ENCODE data around the gene FILIP1L. TPM values are rescaled to one million over a fixed set of nuclear protein-coding genes. Genes with fewer than 3 reads are reported as not detected.
A peak's percentile ranks its signal among the peaks of the same experiment; 100 is the strongest.

Gene FILIP1L
- total RNA-seq, 1 donor from 2014 or later: 47.0 TPM

GRCh38 chr3:99910752-99911290 lies 203.5 kb downstream of the FILIP1L start:
- Mint-ChIP-seq H3K36me3 (ENCODE audit: unreplicated experiment) (peaks cover 2% of the 10 kb centered on the region), H3K4me3 (ENCODE audit: unreplicated experiment) (no peak overlapping the region), H3K9me3 (ENCODE audit: unreplicated experiment) (no peaks in the 10 kb centered on the region), H3K27ac (ENCODE audit: unreplicated experiment) (no peak overlapping the region), H3K4me1 (ENCODE audit: unreplicated experiment) (peaks cover 14% of the 10 kb centered on the region), H3K27me3 (ENCODE audit: unreplicated experiment) (no peaks in the 10 kb centered on the region)
- no peak for TF ChIP-seq CTCF (IDR thresholded peaks at IDR 0.05)
- no peak for DNase-seq (ENCODE audit: extremely low spot score, unreplicated experiment)

- peaks cover 14% of the 10 kb centered on the region for H3K4me1 Mint-ChIP-seq (ENCODE audit: unreplicated experiment)
- peaks cover 2% of the 10 kb centered on the region for H3K36me3 Mint-ChIP-seq (ENCODE audit: unreplicated experiment)
Observed at GRCh38 chr3:99909714-99910495, 204.4 kb downstream of the FILIP1L start.

GRCh38 chr3:99907959-99908544 lies 206.2 kb downstream of the FILIP1L start:
- no peak for TF ChIP-seq CTCF (IDR thresholded peaks at IDR 0.05)
- Mint-ChIP-seq H3K27ac (ENCODE audit: unreplicated experiment) (no peak overlapping the region), H3K36me3 (ENCODE audit: unreplicated experiment) (peaks cover 2% of the 10 kb centered on the region), H3K9me3 (ENCODE audit: unreplicated experiment) (no peaks in the 10 kb centered on the region), H3K4me3 (ENCODE audit: unreplicated experiment) (no peak overlapping the region), H3K4me1 (ENCODE audit: unreplicated experiment) (peaks cover 16% of the 10 kb centered on the region), H3K27me3 (ENCODE audit: unreplicated experiment) (no peaks in the 10 kb centered on the region)
- no peak for DNase-seq (ENCODE audit: extremely low spot score, unreplicated experiment)

More at GRCh38 chr3:99909714-99910495, 204.4 kb downstream of the FILIP1L start:
- peak overlapping the region; percentile 65 for H3K27ac Mint-ChIP-seq (ENCODE audit: unreplicated experiment)
- TF ChIP-seq CTCF (IDR thresholded peaks at IDR 0.05): no peak
- H3K27me3 Mint-ChIP-seq (ENCODE audit: unreplicated experiment): no peaks in the 10 kb centered on the region
- H3K9me3 Mint-ChIP-seq (ENCODE audit: unreplicated experiment): no peaks in the 10 kb centered on the region
- no peak overlapping the region for H3K4me3 Mint-ChIP-seq (ENCODE audit: unreplicated experiment)
- no peak for DNase-seq (ENCODE audit: extremely low spot score, unreplicated experiment)

- Mint-ChIP-seq H3K36me3 (ENCODE audit: unreplicated experiment) (peaks cover 2% of the 10 kb centered on the region), H3K27me3 (ENCODE audit: unreplicated experiment) (no peaks in the 10 kb centered on the region), H3K9me3 (ENCODE audit: unreplicated experiment) (no peaks in the 10 kb centered on the region), H3K4me3 (ENCODE audit: unreplicated experiment) (no peak overlapping the region), H3K4me1 (ENCODE audit: unreplicated experiment) (peaks cover 26% of the 10 kb centered on the region), H3K27ac (ENCODE audit: unreplicated experiment) (no peak overlapping the region)
- TF ChIP-seq CTCF (IDR thresholded peaks at IDR 0.05): no peak
- no peak for DNase-seq (ENCODE audit: extremely low spot score, unreplicated experiment)
Observed at GRCh38 chr3:99903869-99904268, 210.4 kb downstream of the FILIP1L start.

GRCh38 chr3:99902091-99902490 lies 212.2 kb downstream of the FILIP1L start:
- Mint-ChIP-seq H3K27ac (ENCODE audit: unreplicated experiment) (peak overlapping the region; percentile 65), H3K27me3 (ENCODE audit: unreplicated experiment) (no peaks in the 10 kb centered on the region), H3K36me3 (ENCODE audit: unreplicated experiment) (no peaks in the 10 kb centered on the region), H3K9me3 (ENCODE audit: unreplicated experiment) (no peaks in the 10 kb centered on the region), H3K4me3 (ENCODE audit: unreplicated experiment) (no peak overlapping the region), H3K4me1 (ENCODE audit: unreplicated experiment) (peaks cover 22% of the 10 kb centered on the region)
- no peak for TF ChIP-seq CTCF (IDR thresholded peaks at IDR 0.05)
- DNase-seq (ENCODE audit: extremely low spot score, unreplicated experiment): no peak
